GM12878 (cell line): ENCODE data around the gene ARL2. TPM values are rescaled to one million over a fixed set of nuclear protein-coding genes. Genes with fewer than 3 reads are reported as not detected.
A peak's percentile ranks its signal among the peaks of the same experiment; 100 is the strongest.

Source experiments
- ATAC-seq: fragments of 200-7000 bp; cut with Tn5 transposase; 3 replicates; pipeline ENCODE4 v1.9.1; 2020; ENCODE audit warnings: mild to moderate bottlenecking, moderate library complexity
- BruUV-seq: library from RNA; stranded (reverse); fragments of 400-500 nt; replicated peaks from 2 replicates; lab custom pipeline; 2021; lab: Mats Ljungman, UMichigan
- CTCF ChIA-PET: fragments of 300-600 bp; sonication (Branson Sonifier 250); formaldehyde crosslinking; extraction: SDS; loops from one replicate; lab custom pipeline; 2021; ENCODE audit warnings: inconsistent platforms; lab: Yijun Ruan, JAX
- POLR2A ChIA-PET: fragments of 350-600 bp; formaldehyde crosslinking; extraction: SDS; loops from one replicate; lab custom pipeline; 2021; ENCODE audit warnings: inconsistent platforms; lab: Charles Lee
- RAD21 ChIA-PET: fragments of 300-600 bp; sonication (Branson Sonifier 250); formaldehyde crosslinking; loops from one replicate; lab custom pipeline; 2023; ENCODE audit warnings: antibody characterized with exemption; ENCODE audit not compliant: unreplicated experiment; lab: Charles Lee
- SMC1A ChIA-PET: fragments of 300-600 bp; sonication (Branson Sonifier 250); formaldehyde crosslinking; loops from one replicate; lab custom pipeline; 2023; ENCODE audit not compliant: unreplicated experiment, uncharacterized antibody; lab: Charles Lee
- DNase-seq: peaks from one replicate; pipeline ENCODE4 v3.0.0-alpha.2; 2011; ENCODE audit warnings: low read depth, low spot score
- FAIRE-seq: peaks from 3 replicates; lab custom pipeline; 2011; peaks lifted over from hg19 to GRCh38; lab: Jason Lieb, UNC
- H2AFZ ChIP-seq: 2 replicates; pipeline ENCODE4 v1.6.0; 2011; ENCODE audit warnings: low read depth, low read length, control low read depth; ENCODE audit not compliant: control insufficient read depth
- H3K27ac ChIP-seq: 2 replicates; pipeline ENCODE4 v1.5.1; 2011; ENCODE audit warnings: control low read depth; ENCODE audit not compliant: control insufficient read depth, insufficient read depth
- H3K27me3 ChIP-seq, 2 experiments: replicated peaks in 1 of 2; 2 replicates each; pipeline versions ENCODE4 v1.6.0 to v1.6.1; 2011; ENCODE audit warnings: low read length in 1 of 2; ENCODE audit not compliant: control insufficient read depth in 2 of 2, insufficient read depth in 2 of 2
- H3K36me3 ChIP-seq, 2 experiments: 2 replicates each; pipeline ENCODE4 v1.5.1; 2011; ENCODE audit warnings: low read length in 1 of 2; ENCODE audit not compliant: control insufficient read depth in 2 of 2, insufficient read depth in 2 of 2
- H3K4me1 ChIP-seq: 2 replicates; pipeline ENCODE4 v1.6.1; 2011; ENCODE audit warnings: mild to moderate bottlenecking, low read length, moderate library complexity, mixed read lengths; ENCODE audit not compliant: control insufficient read depth, insufficient read depth
- H3K4me2 ChIP-seq: 2 replicates; pipeline ENCODE4 v1.6.0; 2011; ENCODE audit warnings: control low read depth; ENCODE audit not compliant: control insufficient read depth, insufficient read depth
- H3K4me3 ChIP-seq: fragments of 200-600 bp; sonication (generic); 2 replicates; pipeline ENCODE4 v1.5.1; 2016
- H3K79me2 ChIP-seq: 2 replicates; pipeline ENCODE4 v1.6.0; 2011; ENCODE audit warnings: low read length; ENCODE audit not compliant: control insufficient read depth, insufficient read depth
- H3K9ac ChIP-seq: 2 replicates; pipeline ENCODE4 v1.8.0; 2011; ENCODE audit warnings: low read length, control low read depth, mixed read lengths; ENCODE audit not compliant: control insufficient read depth, insufficient read depth
- H3K9me3 ChIP-seq: replicated peaks from 3 replicates; pipeline ENCODE4 v1.5.1; 2011; ENCODE audit warnings: mild to moderate bottlenecking, low read length; ENCODE audit not compliant: control insufficient read depth, insufficient read depth
- H4K20me1 ChIP-seq: 2 replicates; pipeline ENCODE4 v1.6.0; 2011; ENCODE audit not compliant: control insufficient read depth, insufficient read depth
- CBX3 ChIP-seq: fragments of 200-600 bp; sonication (generic); IDR thresholded peaks from 2 replicates; pipeline ENCODE4 v1.6.1; 2016; ENCODE audit warnings: low read depth, borderline replicate concordance
- MLLT1 ChIP-seq: fragments of 450-650 bp; IDR thresholded peaks from 2 replicates; pipeline ENCODE4 v1.6.1; 2016; ENCODE audit warnings: mild to moderate bottlenecking
- NFXL1 ChIP-seq: fragments of 450-650 bp; IDR thresholded peaks from 2 replicates; pipeline ENCODE4 v1.6.1; 2017; ENCODE audit warnings: antibody characterized with exemption, mild to moderate bottlenecking, borderline replicate concordance
- NR2C2 ChIP-seq: IDR thresholded peaks from 2 replicates; pipeline ENCODE4 v1.6.1; 2011; ENCODE audit warnings: borderline replicate concordance, low read depth; ENCODE audit not compliant: control insufficient read depth, insufficient read length
- ZNF217 ChIP-seq: fragments of 450-650 bp; IDR thresholded peaks from 2 replicates; pipeline ENCODE4 v1.6.1; 2017; ENCODE audit warnings: antibody characterized with exemption, mild to moderate bottlenecking
- WGBS: methylation state at CpG from one replicate; pipeline ENCODE4 v1.1.6; 2016; ENCODE audit warnings: low lambda C conversion rate; ENCODE audit not compliant: insufficient replicate concordance, insufficient coverage; ENCODE audit errors: missing lambda C conversion rate; 5-methylcytosine and 5-hydroxymethylcytosine counted together
- in situ Hi-C: fragments of 300-500 bp; cut with MboI; formaldehyde crosslinking; loops from 9 replicates; pipeline ENCODE4 v1.14.3; 2018; ENCODE audit warnings: mixed read lengths
- intact Hi-C: fragments of 100-400 bp; cut with micrococcal nuclease; formaldehyde crosslinking; loops from one replicate; pipeline ENCODE4 v1.14.2; 2022; ENCODE audit not compliant: unreplicated experiment
- polyA plus RNA-seq, 11 experiments: library from polyadenylated mRNA; depleted of rRNA in 4 of 11; unstranded in 6 of 11; stranded (reverse) in 5 of 11; fragments of >200 nt; fragmentation: Nextera tagmentation in 4 of 11; fragmentation: Illumina TruSeq in 1 of 11; extraction: Ambion mirVana in 4 of 11; extraction: Trizol in 1 of 11; gene quantifications; 1 replicate in 1 of 11; 2 replicates in 10 of 11; pipeline versions ENCODE4 v1.2.1 to v1.2.3, GENCODE V29; 2011 to 2016; ENCODE audit warnings: inconsistent platforms in 2 of 11, missing spikeins in 2 of 11, low read depth in 1 of 11
- total RNA-seq, 4 experiments: library from RNA; depleted of rRNA in 3 of 4; stranded (reverse); fragments of >200 nt in 3 of 4; fragmentation: Illumina TruSeq in 1 of 4; extraction: Trizol in 1 of 4; gene quantifications; 2 replicates each; pipeline versions ENCODE4 v1.2.1 to v1.2.3, GENCODE V29; 2013 to 2021

ARL2 gene
- total and polyA plus RNA-seq, 10 of the 15 experiments (the other 5 are each of a cell fraction or from before 2014, with no cell fraction given): 4.1 to 138 (median 73.4) TPM

GRCh38 chr11:64994318-64994717 lies 19.6 kb upstream of the ARL2 start:
- POLR2A ChIA-PET: no interaction called here
- no peak for TF ChIP-seq MLLT1
- H2AFZ ChIP-seq: no peak overlapping the region
- FAIRE-seq (no peak), ATAC-seq (no peak), DNase-seq (no peak)
- BruUV-seq: no TSS peak
- H3K4me1 ChIP-seq: peaks cover 21% of the 10 kb centered on the region
- in situ Hi-C loops (no loop called here), intact Hi-C loops (no loop called here)
- H3K9me3 ChIP-seq: no peaks in the 10 kb centered on the region
- no peak overlapping the region for H3K4me3 ChIP-seq
- H3K9ac ChIP-seq: no peak overlapping the region
- no peaks in the 10 kb centered on the region; a peak in 1 of 4 replicates for H3K27me3 ChIP-seq
- no peak overlapping the region for H3K4me2 ChIP-seq
- 38% methylated on average over 7 of the region's 7 CpGs for WGBS
- SMC1A ChIA-PET: no interaction called here
- no peaks in the 10 kb centered on the region for H4K20me1 ChIP-seq
- CTCF ChIA-PET: interaction anchor here (0.6 kb wide), 1 partner anchor 258 kb away, joined by 4 read pairs; no protein-coding TSS in a partner anchor
- no peak overlapping the region for H3K27ac ChIP-seq
- no peaks in the 10 kb centered on the region for H3K36me3 ChIP-seq
- H3K79me2 ChIP-seq: no peaks in the 10 kb centered on the region
- RAD21 ChIA-PET: no interaction called here

- Histone ChIP-seq H3K9ac (peak overlapping the region; percentile 11; the same call in 1 of the 2 replicates), H3K79me2 (no peaks in the 10 kb centered on the region), H3K4me3 (peak overlapping the region; percentile 28; the same call in 1 of the 2 replicates), H3K9me3 (no peaks in the 10 kb centered on the region), H3K4me1 (peaks cover 8% of the 10 kb centered on the region), H2AFZ (peak overlapping the region; percentile 49), H3K27me3 (no peaks in the 10 kb centered on the region; a peak in 1 of 4 replicates)
- ChIA-PET CTCF (interaction anchor here (0.7 to 3.9 kb wide), 16 partner anchors 8 to 344 kb away, joined by 3 to 20 read pairs (median 5); partner anchors contain the start of genes ARL2 and PPP2R5B), SMC1A (interaction anchor here (0.6 to 2.4 kb wide), 17 partner anchors 13 to 443 kb away, joined by 3 to 19 read pairs (median 3); partner anchors contain the start of genes FAU, MRPL49 and PPP2R5B), POLR2A (interaction anchor here (0.8 kb wide), 2 partner anchors 18 to 77 kb away, joined by 4 read pairs; partner anchors contain the start of gene ARL2)
- 42% methylated on average over 11 of the region's 11 CpGs for WGBS
- in situ Hi-C loops (no loop called here), intact Hi-C loops (no loop called here)
- no peak for DNase-seq
- ATAC-seq: peak; percentile 17; the same call in 2 of the 3 replicates
- BruUV-seq: no TSS peak
- TF ChIP-seq NFXL1: no peak
- TF ChIP-seq ZNF217: no peak
- TF ChIP-seq NR2C2: no peak
- no peak for TF ChIP-seq CBX3
- TF ChIP-seq, all 136 proteins: peak for 0
- Histone ChIP-seq H4K20me1 (no peaks in the 10 kb centered on the region), H3K36me3 (no peaks in the 10 kb centered on the region), H3K4me2 (peak overlapping the region; percentile 56), H3K27ac (no peak overlapping the region)
- no peak for FAIRE-seq
- RAD21 ChIA-PET: interaction anchor here (1.0 to 3.0 kb wide), 6 partner anchors 12 to 152 kb away, joined by 3 to 19 read pairs (median 4); partner anchors contain the start of genes CDC42BPG and PPP2R5B
Measured at GRCh38 chr11:64996327-64996709, 17.6 kb upstream of the ARL2 start.
